B cell (primary cell): ENCODE results near the gene HINT1. TPM values are rescaled to one million over a fixed set of nuclear protein-coding genes. Genes with fewer than 3 reads are reported as not detected.

Source experiments
- ATAC-seq: fragments of 200-7000 bp; cut with Tn5 transposase; one replicate; pipeline ENCODE4 v1.10.0; 2021; ENCODE audit warnings: low read depth, mild to moderate bottlenecking, moderate number of reproducible peaks, moderate library complexity
- CTCF ChIA-PET: fragments of 350-600 bp; sonication (Branson Sonifier 250); formaldehyde crosslinking; loops from one replicate; lab custom pipeline; 2021; ENCODE audit warnings: antibody characterized with exemption, inconsistent platforms; lab: Charles Lee
- POLR2A ChIA-PET: fragments of 350-600 bp; sonication (Branson Sonifier 250); formaldehyde crosslinking; loops from one replicate; lab custom pipeline; 2021; ENCODE audit warnings: antibody characterized with exemption; lab: Charles Lee
- DNase-seq: peaks from one replicate; pipeline ENCODE4 v3.0.0; 2013
- H2AFZ ChIP-seq: 2 replicates; pipeline ENCODE4 v1.6.1; 2012; ENCODE audit warnings: mild to moderate bottlenecking, low read depth, low read length; ENCODE audit not compliant: insufficient read depth, poor library complexity, severe bottlenecking
- H3K27ac ChIP-seq, 2 donors: 1 replicate in 1 of 2; 2 replicates in 1 of 2; pipeline ENCODE4 v1.5.1; 2012 to 2013; ENCODE audit warnings: low read length in 2 of 2, mild to moderate bottlenecking in 2 of 2, moderate library complexity in 1 of 2
- H3K27me3 ChIP-seq, 4 experiments: fragments of 200-600 bp in 1 of 4; sonication (generic) in 1 of 4; replicated peaks in 1 of 4; 1 replicate in 2 of 4; 2 replicates in 2 of 4; pipeline versions ENCODE4 v1.6.1 to v1.7.0; 2013 to 2016; ENCODE audit warnings: low read length in 3 of 4, mild to moderate bottlenecking in 2 of 4, mixed read lengths in 1 of 4, moderate library complexity in 1 of 4; ENCODE audit not compliant: insufficient read depth in 4 of 4, control insufficient read depth in 3 of 4; ENCODE audit errors: control extremely low read depth in 1 of 4
- H3K36me3 ChIP-seq, 2 experiments: replicated peaks in 1 of 2; 1 replicate in 1 of 2; 2 replicates in 1 of 2; pipeline versions ENCODE4 v1.6.1 to v1.7.1; 2013; ENCODE audit warnings: low read length in 1 of 2; ENCODE audit not compliant: insufficient read depth in 2 of 2, control insufficient read depth in 1 of 2; ENCODE audit errors: control extremely low read depth in 1 of 2, extremely low read depth in 1 of 2
- H3K4me1 ChIP-seq, 2 donors: fragments of 200-600 bp in 1 of 2; sonication (generic) in 1 of 2; 1 replicate in 1 of 2; 2 replicates in 1 of 2; pipeline versions ENCODE4 v1.5.1 to v1.6.1; 2013 to 2017; ENCODE audit warnings: low read length in 2 of 2; ENCODE audit not compliant: control insufficient read depth in 2 of 2, insufficient read depth in 2 of 2
- H3K4me2 ChIP-seq: replicated peaks from 2 replicates; pipeline ENCODE3; 2012; ENCODE audit warnings: mild to moderate bottlenecking, low read depth, low read length; ENCODE audit not compliant: poor library complexity, severe bottlenecking
- H3K4me3 ChIP-seq, 5 experiments: fragments of 200-600 bp in 1 of 5; sonication (generic) in 1 of 5; 1 replicate in 3 of 5; 2 replicates in 2 of 5; pipeline versions ENCODE4 v1.5.1 to v1.7.0; 2011 to 2016; ENCODE audit warnings: low read length in 4 of 5, mild to moderate bottlenecking in 4 of 5, low read depth in 2 of 5, control low read depth in 1 of 5, moderate library complexity in 1 of 5; ENCODE audit not compliant: insufficient read depth in 1 of 5; ENCODE audit errors: control extremely low read depth in 1 of 5, extremely low read depth in 1 of 5
- H3K79me2 ChIP-seq: fragments of 200-600 bp; sonication (generic); one replicate; pipeline ENCODE4 v1.6.0; 2016; ENCODE audit warnings: low read length; ENCODE audit not compliant: control insufficient read depth, insufficient read depth
- H3K9ac ChIP-seq: fragments of 200-600 bp; sonication (generic); 2 replicates; pipeline ENCODE4 v1.6.1; 2017; ENCODE audit warnings: mild to moderate bottlenecking, low read length, moderate library complexity
- H3K9me3 ChIP-seq, 3 donors: one replicate each; pipeline versions ENCODE4 v1.6.1 to v1.7.1; 2013; ENCODE audit warnings: low read length in 2 of 3; ENCODE audit not compliant: control insufficient read depth in 2 of 3, insufficient read depth in 1 of 3; ENCODE audit errors: control extremely low read depth in 1 of 3
- H4K20me1 ChIP-seq: 2 replicates; pipeline ENCODE4 v1.6.0; 2012; ENCODE audit warnings: mild to moderate bottlenecking, low read length; ENCODE audit not compliant: insufficient read depth, control insufficient read depth, poor library complexity, severe bottlenecking
- H3K27ac Mint-ChIP-seq: one replicate; pipeline ENCODE4 v1.8.0; 2021; ENCODE audit warnings: mixed read lengths
- H3K27me3 Mint-ChIP-seq: one replicate; pipeline ENCODE4 v1.8.0; 2021; ENCODE audit warnings: mixed read lengths
- H3K4me1 Mint-ChIP-seq: one replicate; pipeline ENCODE4 v1.8.0; 2021; ENCODE audit warnings: mixed read lengths
- H3K4me3 Mint-ChIP-seq: one replicate; pipeline ENCODE4 v1.8.0; 2021; ENCODE audit warnings: mixed read lengths
- H3K9me3 Mint-ChIP-seq: one replicate; pipeline ENCODE4 v1.8.0; 2022; ENCODE audit warnings: mixed read lengths; ENCODE audit not compliant: insufficient read depth
- EZH2 ChIP-seq: IDR thresholded peaks from 2 replicates; pipeline ENCODE4 v1.6.1; 2012; ENCODE audit warnings: borderline replicate concordance, low read depth, mild to moderate bottlenecking, moderate library complexity, low read length; ENCODE audit not compliant: insufficient read depth, poor library complexity, severe bottlenecking
- WGBS: methylation state at CpG from one replicate; pipeline ENCODE4 v1.1.5; 2013; ENCODE audit warnings: missing lambda C conversion rate; ENCODE audit not compliant: insufficient coverage; 5-methylcytosine and 5-hydroxymethylcytosine counted together
- intact Hi-C: fragments of 100-400 bp; cut with micrococcal nuclease; formaldehyde crosslinking; loops from one replicate; pipeline ENCODE4 v1.10.0; 2022
- polyA plus RNA-seq: library from polyadenylated mRNA; depleted of rRNA; stranded (reverse); fragments of >200 nt; gene quantifications from 2 replicates; pipeline ENCODE4 v1.2.3, GENCODE V29; 2012
- total RNA-seq, 2 donors: library from RNA; stranded (reverse); fragments of 120-200 nt in 1 of 2; gene quantifications; 1 replicate in 1 of 2; 2 replicates in 1 of 2; pipeline versions ENCODE4 v1.2.3 to v1.2.4, GENCODE V29; 2013 to 2022
- TF ChIP-seq, protein P1 (sequence below): fragments of 200-600 bp; IDR thresholded peaks from one replicate; pipeline ENCODE4 v1.8.0; 2022; ENCODE audit warnings: antibody characterized with exemption, mild to moderate bottlenecking

Gene HINT1
- total and polyA plus RNA-seq, 2 donors (not counting 1 experiment from before 2014, with no cell fraction given): 206 to 289 TPM

DNA sequence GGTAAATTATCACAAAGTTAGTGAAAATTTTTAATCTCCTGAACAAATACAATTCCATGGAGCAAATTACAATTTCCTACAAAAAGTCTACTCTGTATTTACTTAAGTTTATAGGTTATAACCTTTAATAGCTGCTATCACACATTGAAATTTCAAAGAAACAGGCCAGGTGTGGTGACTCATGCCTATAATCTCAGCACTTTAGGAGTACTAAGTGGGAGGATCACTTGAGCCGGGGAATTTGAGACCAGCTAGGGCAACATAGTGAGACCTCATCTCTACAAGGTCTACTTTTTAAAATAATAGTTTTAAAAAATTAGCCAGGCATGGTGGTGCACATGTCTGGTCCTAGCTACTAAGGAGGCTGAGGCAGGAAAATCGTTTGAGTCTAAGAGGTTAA lies 50.3 kb downstream of the HINT1 start:
- no peak overlapping the region for H3K4me3 Mint-ChIP-seq
- Histone ChIP-seq H3K9me3 (no peaks in the 10 kb centered on the region), H3K27ac (no peak overlapping the region), H3K9ac (no peak overlapping the region), H3K79me2 (no peaks in the 10 kb centered on the region), H3K36me3 (no peaks in the 10 kb centered on the region), H3K4me2 (no peak overlapping the region), H3K27me3 (no peaks in the 10 kb centered on the region), H3K4me3 (no peak overlapping the region), H2AFZ (no peak overlapping the region), H3K4me1 (no peaks in the 10 kb centered on the region), H4K20me1 (no peaks in the 10 kb centered on the region)
- no peaks in the 10 kb centered on the region for H3K4me1 Mint-ChIP-seq
- H3K9me3 Mint-ChIP-seq: no peaks in the 10 kb centered on the region
- CTCF ChIA-PET: interaction anchor here (0.7 kb wide), 1 partner anchor 578 kb away, joined by 3 read pairs; no protein-coding TSS in a partner anchor
- WGBS: 80% methylated on average over 1 of the region's 2 CpGs
- TF ChIP-seq EZH2: no peak
- TF ChIP-seq, protein P1, sequence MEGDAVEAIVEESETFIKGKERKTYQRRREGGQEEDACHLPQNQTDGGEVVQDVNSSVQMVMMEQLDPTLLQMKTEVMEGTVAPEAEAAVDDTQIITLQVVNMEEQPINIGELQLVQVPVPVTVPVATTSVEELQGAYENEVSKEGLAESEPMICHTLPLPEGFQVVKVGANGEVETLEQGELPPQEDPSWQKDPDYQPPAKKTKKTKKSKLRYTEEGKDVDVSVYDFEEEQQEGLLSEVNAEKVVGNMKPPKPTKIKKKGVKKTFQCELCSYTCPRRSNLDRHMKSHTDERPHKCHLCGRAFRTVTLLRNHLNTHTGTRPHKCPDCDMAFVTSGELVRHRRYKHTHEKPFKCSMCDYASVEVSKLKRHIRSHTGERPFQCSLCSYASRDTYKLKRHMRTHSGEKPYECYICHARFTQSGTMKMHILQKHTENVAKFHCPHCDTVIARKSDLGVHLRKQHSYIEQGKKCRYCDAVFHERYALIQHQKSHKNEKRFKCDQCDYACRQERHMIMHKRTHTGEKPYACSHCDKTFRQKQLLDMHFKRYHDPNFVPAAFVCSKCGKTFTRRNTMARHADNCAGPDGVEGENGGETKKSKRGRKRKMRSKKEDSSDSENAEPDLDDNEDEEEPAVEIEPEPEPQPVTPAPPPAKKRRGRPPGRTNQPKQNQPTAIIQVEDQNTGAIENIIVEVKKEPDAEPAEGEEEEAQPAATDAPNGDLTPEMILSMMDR: no peak
- POLR2A ChIA-PET: no interaction called here
- no peak for DNase-seq
- H3K27me3 Mint-ChIP-seq: peaks cover 5% of the 10 kb centered on the region
- no peak overlapping the region for H3K27ac Mint-ChIP-seq
- intact Hi-C loops: loop anchor here (5.0 kb wide), 1 partner anchor 268 kb away; no protein-coding TSS in a partner anchor
- ATAC-seq: no peak

DNA sequence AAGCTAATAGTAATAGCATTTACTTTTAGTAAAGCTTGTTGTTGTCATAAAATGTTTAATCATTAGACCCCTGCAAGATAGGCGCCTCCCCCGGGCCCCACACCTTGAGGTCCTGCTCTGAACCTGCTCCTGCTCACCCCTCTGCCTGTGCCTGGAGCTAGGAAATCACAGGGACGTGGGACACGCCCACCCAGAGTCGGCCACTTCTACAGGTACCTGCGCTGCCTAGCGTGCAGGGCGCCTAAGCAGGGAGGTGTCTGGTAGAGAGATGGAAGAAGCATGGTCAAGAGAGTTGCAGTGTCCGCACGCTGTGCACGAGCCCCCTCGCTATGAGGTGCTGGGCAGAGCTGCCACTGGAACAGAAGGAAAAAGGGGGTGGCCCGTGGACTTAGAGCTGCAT lies 52.6 kb downstream of the HINT1 start:
- H3K27me3 ChIP-seq: no peaks in the 10 kb centered on the region
- H3K4me3 ChIP-seq: no peak overlapping the region
- no peaks in the 10 kb centered on the region for H3K27me3 Mint-ChIP-seq
- H3K9me3 ChIP-seq: no peaks in the 10 kb centered on the region
- no peaks in the 10 kb centered on the region for H3K36me3 ChIP-seq
- no peaks in the 10 kb centered on the region for H3K4me1 ChIP-seq
- H3K27ac ChIP-seq: no peak overlapping the region
- no peak overlapping the region for H3K4me2 ChIP-seq
- intact Hi-C loops: loop anchor here (5.0 kb wide), 1 partner anchor 270 kb away; no protein-coding TSS in a partner anchor
- ChIA-PET POLR2A (no interaction called here), CTCF (interaction anchor here (1.0 to 1.7 kb wide), 3 partner anchors 241 to 1342 kb away, joined by 3 to 7 read pairs (median 4); no protein-coding TSS in a partner anchor)
- no peaks in the 10 kb centered on the region for H3K9me3 Mint-ChIP-seq
- no peak for DNase-seq
- H3K4me1 Mint-ChIP-seq: no peaks in the 10 kb centered on the region
- H3K9ac ChIP-seq: no peak overlapping the region
- 99% methylated on average over 9 of the region's 13 CpGs for WGBS
- no peak overlapping the region for H3K4me3 Mint-ChIP-seq
- TF ChIP-seq, protein P1: no peak
- no peak for TF ChIP-seq EZH2
- no peak overlapping the region for H2AFZ ChIP-seq
- no peak overlapping the region for H3K27ac Mint-ChIP-seq
- no peak for ATAC-seq
- H3K79me2 ChIP-seq: no peaks in the 10 kb centered on the region
- no peaks in the 10 kb centered on the region for H4K20me1 ChIP-seq
